ENCODE measurements around the gene GTPBP6.
"Not testable (repeated sequence)": the region's sequence is repeated elsewhere in the genome, so short reads cannot be mapped to it uniquely, and the experiment has no call there.

GRCh38 chrX:330141-330725 is 11.6 kb upstream of the GTPBP6 start:
- TF ChIP-seq, protein P1, sequence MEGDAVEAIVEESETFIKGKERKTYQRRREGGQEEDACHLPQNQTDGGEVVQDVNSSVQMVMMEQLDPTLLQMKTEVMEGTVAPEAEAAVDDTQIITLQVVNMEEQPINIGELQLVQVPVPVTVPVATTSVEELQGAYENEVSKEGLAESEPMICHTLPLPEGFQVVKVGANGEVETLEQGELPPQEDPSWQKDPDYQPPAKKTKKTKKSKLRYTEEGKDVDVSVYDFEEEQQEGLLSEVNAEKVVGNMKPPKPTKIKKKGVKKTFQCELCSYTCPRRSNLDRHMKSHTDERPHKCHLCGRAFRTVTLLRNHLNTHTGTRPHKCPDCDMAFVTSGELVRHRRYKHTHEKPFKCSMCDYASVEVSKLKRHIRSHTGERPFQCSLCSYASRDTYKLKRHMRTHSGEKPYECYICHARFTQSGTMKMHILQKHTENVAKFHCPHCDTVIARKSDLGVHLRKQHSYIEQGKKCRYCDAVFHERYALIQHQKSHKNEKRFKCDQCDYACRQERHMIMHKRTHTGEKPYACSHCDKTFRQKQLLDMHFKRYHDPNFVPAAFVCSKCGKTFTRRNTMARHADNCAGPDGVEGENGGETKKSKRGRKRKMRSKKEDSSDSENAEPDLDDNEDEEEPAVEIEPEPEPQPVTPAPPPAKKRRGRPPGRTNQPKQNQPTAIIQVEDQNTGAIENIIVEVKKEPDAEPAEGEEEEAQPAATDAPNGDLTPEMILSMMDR (IDR thresholded peaks at IDR 0.05) = not testable (repeated sequence)
- not testable (repeated sequence) for TF ChIP-seq POLR2A (IDR thresholded peaks at IDR 0.05)

Data from uterus (tissue), 2 donors.